ENCODE measurements around the gene PCDHA8. TPM values are rescaled to one million over a fixed set of nuclear protein-coding genes. Genes with fewer than 3 reads are reported as not detected.
"Not testable (repeated sequence)": the region's sequence is repeated elsewhere in the genome, so short reads cannot be mapped to it uniquely, and the experiment has no call there.

PCDHA8 gene
- polyA plus RNA-seq (ENCODE audit: insufficient read length) = 0.17 TPM
- long read RNA-seq, donor 1, partial matches to known transcripts = 0 of 1 reads
- long read RNA-seq, donor 1, other reads (novel, unspliced or antisense) = 0 of 1 reads
- long read RNA-seq, donor 2 = 0 reads
- long read RNA-seq, donor 3 = 0 reads
- long read RNA-seq, donor 4 = 0 reads
- long read RNA-seq, donor 5 = 0 reads
- long read RNA-seq, donor 6 = 0 reads
- long read RNA-seq, donor 7 = 0 reads
- long read RNA-seq, donor 8 = 0 reads

GRCh38 chr5:140840978-140841962, at the start of gene PCDHA8:
TSS of gene PCDHA8 (plus strand) at chr5:140841187. CDS start at chr5:140841322, 135 bp downstream.
- DNase-seq = no peak

GRCh38 chr5:140794595-140795258, 46.3 kb upstream of the PCDHA8 start, which contains the start of gene PCDHA2:
TSS of gene PCDHA2 (plus strand) at chr5:140794852.
- no peak for DNase-seq

GRCh38 chr5:140795259-140795641, 45.7 kb upstream of the PCDHA8 start:
- no peak for DNase-seq

- DNase-seq = not testable (repeated sequence)
Observed at GRCh38 chr5:140796072-140796717, 44.8 kb upstream of the PCDHA8 start.

- no peak for DNase-seq
Observed at GRCh38 chr5:140796718-140797095, 44.3 kb upstream of the PCDHA8 start.

- no peak for DNase-seq
Observed at GRCh38 chr5:140800816-140801493, 40.0 kb upstream of the PCDHA8 start, which contains the start of gene PCDHA3. TSS of gene PCDHA3 (plus strand) at chr5:140801057.

GRCh38 chr5:140801494-140801841, 39.5 kb upstream of the PCDHA8 start:
- no peak for DNase-seq

- DNase-seq = not testable (repeated sequence)
Observed at GRCh38 chr5:140802381-140802780, 38.6 kb upstream of the PCDHA8 start.

GRCh38 chr5:140802781-140803271, 38.2 kb upstream of the PCDHA8 start:
- no peak for DNase-seq

- DNase-seq = no peak
Observed at GRCh38 chr5:140806834-140807775, 33.9 kb upstream of the PCDHA8 start, which contains the start of gene PCDHA4. TSS of gene PCDHA4 (plus strand) at chr5:140807068.

- not testable (repeated sequence) for DNase-seq
Observed at GRCh38 chr5:140808241-140808888, 32.6 kb upstream of the PCDHA8 start.

- DNase-seq = no peak
Observed at GRCh38 chr5:140808889-140809291, 32.1 kb upstream of the PCDHA8 start.

- no peak for DNase-seq
Observed at GRCh38 chr5:140821375-140822280, 19.4 kb upstream of the PCDHA8 start, which contains the start of gene PCDHA5. TSS of gene PCDHA5 (plus strand) at chr5:140821613.

GRCh38 chr5:140822281-140822629, 18.7 kb upstream of the PCDHA8 start:
- no peak for DNase-seq

- DNase-seq = not testable (repeated sequence)
Observed at GRCh38 chr5:140822969-140823368, 18.0 kb upstream of the PCDHA8 start.

GRCh38 chr5:140823475-140823874, 17.5 kb upstream of the PCDHA8 start:
- no peak for DNase-seq

GRCh38 chr5:140827704-140828361, 13.2 kb upstream of the PCDHA8 start, which contains the start of gene PCDHA6:
TSS of gene PCDHA6 (plus strand) at chr5:140827960. CDS start at chr5:140828092, 132 bp downstream.
- DNase-seq = no peak

GRCh38 chr5:140828362-140828737, 12.6 kb upstream of the PCDHA8 start:
- no peak for DNase-seq

Data from left kidney (tissue), 8 donors.